T-helper 17 cell (primary cell): ENCODE data around the gene FBLN2. TPM values are rescaled to one million over a fixed set of nuclear protein-coding genes. Genes with fewer than 3 reads are reported as not detected.

Experiments
- ATAC-seq: fragments of 150-1000 bp; cut with Tn5 transposase; 2 replicates; pipeline ENCODE4 v1.10.0; 2021; ENCODE audit warnings: mild to moderate bottlenecking, moderate library complexity
- DNase-seq, 3 donors: peaks; one replicate each; pipeline versions ENCODE4 v3.0.0 to v3.0.0-alpha.2; 2020 to 2021
- H3K9me3 ChIP-seq: one replicate; pipeline ENCODE4 v1.7.0; 2013; ENCODE audit warnings: low read length, mild to moderate bottlenecking; ENCODE audit not compliant: control insufficient read depth, poor library complexity, severe bottlenecking
- H3K27ac Mint-ChIP-seq: one replicate; pipeline ENCODE4 v1.8.0; 2022; ENCODE audit warnings: mild to moderate bottlenecking, moderate library complexity, mixed read lengths
- H3K27me3 Mint-ChIP-seq: one replicate; pipeline ENCODE4 v1.8.0; 2022; ENCODE audit warnings: mixed read lengths
- H3K36me3 Mint-ChIP-seq: one replicate; pipeline ENCODE4 v1.8.0; 2022; ENCODE audit warnings: low read depth, mixed read lengths
- H3K4me1 Mint-ChIP-seq: one replicate; pipeline ENCODE4 v1.8.0; 2022; ENCODE audit warnings: mild to moderate bottlenecking, mixed read lengths
- H3K4me3 Mint-ChIP-seq: one replicate; pipeline ENCODE4 v1.8.0; 2022; ENCODE audit warnings: mild to moderate bottlenecking, moderate library complexity, mixed read lengths
- total RNA-seq, 4 donors: library from RNA in 2 of 4; stranded (reverse) in 2 of 4; gene quantifications; one replicate each; pipeline ENCODE4 v1.2.3 and lab custom pipeline; 2022 to 2026

The FBLN2 gene
- total RNA-seq, 2 donors from 2014 or later, result 1.5 TPM; not detected in 1

DNA sequence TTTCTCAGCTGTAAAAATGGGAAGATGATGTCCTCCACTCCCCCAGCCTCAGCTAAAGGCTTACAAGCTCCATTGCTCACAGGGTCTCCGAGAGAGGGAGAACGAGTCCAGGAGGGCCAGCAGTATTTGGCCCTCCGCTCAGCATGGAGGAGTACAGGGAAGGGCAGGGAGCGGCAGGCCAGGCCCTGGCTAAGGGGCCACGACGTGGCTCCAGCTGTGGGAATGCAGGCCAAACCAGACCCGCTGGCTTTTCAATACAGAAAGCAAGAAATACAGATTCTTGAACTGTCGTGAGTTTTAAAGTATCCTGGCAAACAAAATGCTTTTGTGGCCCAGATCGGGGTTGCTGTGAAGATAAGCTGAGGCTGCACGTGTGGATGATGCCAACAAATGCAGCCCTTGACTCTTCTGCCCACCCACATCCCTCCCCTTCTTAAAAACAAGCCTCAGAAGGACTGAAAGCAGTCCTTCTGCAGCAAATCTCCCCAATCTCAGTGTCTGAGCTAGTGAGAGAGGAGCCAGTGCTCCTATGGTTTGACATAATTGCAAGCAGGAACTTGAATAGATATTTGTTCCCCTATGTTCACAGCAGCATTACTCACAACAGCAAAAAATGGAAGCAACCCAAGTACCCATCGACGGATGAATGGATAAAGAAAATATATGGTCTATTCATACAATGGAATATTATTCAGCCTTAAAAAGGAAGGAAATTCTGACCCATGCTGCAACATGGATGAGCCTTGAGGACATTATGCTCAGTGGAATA is 18.5 kb upstream of the FBLN2 start:
- Mint-ChIP-seq H3K4me1 (peaks cover 4% of the 10 kb centered on the region), H3K4me3 (no peak overlapping the region), H3K36me3 (peaks cover 6% of the 10 kb centered on the region), H3K27me3 (peaks cover 41% of the 10 kb centered on the region), H3K27ac (no peak overlapping the region)
- ATAC-seq (no peak), DNase-seq (no peak)
- no peaks in the 10 kb centered on the region for H3K9me3 ChIP-seq

DNA sequence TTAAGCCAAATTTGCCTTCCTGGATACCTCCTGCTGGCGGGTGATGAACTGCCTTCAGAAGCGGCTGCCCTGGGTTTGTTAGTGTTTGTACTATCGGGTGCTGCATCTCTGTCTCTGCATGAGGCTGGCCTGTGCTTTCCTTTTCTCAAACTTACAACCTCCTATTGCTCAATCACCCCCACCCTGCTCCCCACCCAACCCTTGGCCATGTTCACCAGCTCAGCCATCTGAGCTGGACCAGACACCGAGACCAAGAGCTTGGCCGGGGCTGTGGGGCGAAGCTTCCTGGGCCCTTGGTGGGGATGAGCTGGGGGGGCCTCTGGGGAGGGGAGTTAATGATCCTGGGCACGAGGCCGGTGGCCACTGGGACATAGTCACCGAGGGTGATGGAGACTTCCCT is 16.8 kb upstream of the FBLN2 start:
- Mint-ChIP-seq H3K36me3 (peaks cover 6% of the 10 kb centered on the region), H3K27ac (no peak overlapping the region), H3K27me3 (peaks cover 44% of the 10 kb centered on the region), H3K4me1 (peaks cover 7% of the 10 kb centered on the region), H3K4me3 (no peak overlapping the region)
- no peaks in the 10 kb centered on the region for H3K9me3 ChIP-seq
- ATAC-seq (no peak), DNase-seq (no peak)

DNA sequence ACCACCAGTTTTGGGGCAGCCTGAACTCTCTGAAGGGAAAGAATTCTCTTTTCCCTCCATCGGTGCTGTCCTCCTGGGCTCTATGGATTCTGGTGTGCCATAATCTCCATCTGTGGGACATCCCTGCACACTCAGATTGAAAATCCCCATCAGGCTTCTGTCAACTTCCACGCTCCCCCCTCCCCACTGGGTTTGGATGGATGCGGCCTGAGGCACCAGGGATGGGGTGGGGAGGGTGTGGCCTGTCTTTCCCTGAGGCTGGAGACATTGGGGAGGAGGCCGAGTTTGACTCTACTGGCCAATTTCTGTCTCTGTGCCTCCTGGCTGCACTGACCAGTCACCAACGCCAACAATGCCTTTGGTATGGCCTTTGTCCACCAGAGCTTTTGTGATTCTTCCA is 16.3 kb upstream of the FBLN2 start:
- no peaks in the 10 kb centered on the region for H3K9me3 ChIP-seq
- Mint-ChIP-seq H3K36me3 (peaks cover 6% of the 10 kb centered on the region), H3K4me3 (no peak overlapping the region), H3K4me1 (peaks cover 7% of the 10 kb centered on the region), H3K27me3 (peaks cover 49% of the 10 kb centered on the region), H3K27ac (no peak overlapping the region)
- DNase-seq, result no peak
- ATAC-seq, result no peak

DNA sequence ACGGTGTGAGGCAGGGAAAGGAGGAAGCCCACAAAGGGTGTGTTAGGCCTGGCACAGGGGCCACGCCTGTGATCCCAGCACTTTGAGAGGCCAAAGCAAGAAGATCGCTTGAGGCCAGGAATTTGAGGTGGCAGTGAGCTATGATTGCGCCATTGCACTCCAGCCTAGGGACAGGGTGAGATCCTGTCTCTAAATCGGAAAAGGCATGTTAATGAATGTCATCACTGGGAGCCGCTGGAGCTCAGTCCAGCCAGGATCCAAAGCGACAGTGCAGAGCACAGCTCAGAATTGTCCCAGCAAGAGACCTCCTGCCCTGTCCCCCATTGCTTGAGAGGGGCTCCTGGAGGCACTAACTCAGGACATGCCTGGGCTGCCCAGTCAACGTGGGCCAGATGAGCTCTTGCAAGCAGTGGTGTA is 15.0 kb upstream of the FBLN2 start:
- Mint-ChIP-seq H3K27ac (no peak overlapping the region), H3K4me1 (peaks cover 7% of the 10 kb centered on the region), H3K36me3 (peaks cover 5% of the 10 kb centered on the region), H3K27me3 (peaks cover 47% of the 10 kb centered on the region), H3K4me3 (no peak overlapping the region)
- DNase-seq (no peak), ATAC-seq (no peak)
- H3K9me3 ChIP-seq, result no peaks in the 10 kb centered on the region

DNA sequence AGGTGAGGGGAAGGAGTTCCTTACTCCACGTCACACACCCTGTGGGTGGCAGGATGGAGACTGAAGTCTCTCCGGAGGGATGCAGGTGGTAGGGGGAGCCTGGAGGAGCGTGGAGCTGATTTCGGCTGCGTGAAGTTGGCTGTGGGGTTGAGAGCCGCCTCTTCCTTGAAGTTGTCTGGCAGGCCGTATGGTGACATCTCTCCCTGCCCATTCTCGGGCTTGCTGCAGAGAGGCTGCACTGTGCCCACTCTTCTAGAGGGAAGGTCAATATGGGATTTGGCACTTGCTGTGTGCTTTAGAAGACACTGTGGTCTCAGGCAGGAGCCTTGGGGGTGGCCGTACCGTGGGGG is 13.4 kb upstream of the FBLN2 start:
- no peak for ATAC-seq
- Mint-ChIP-seq H3K27ac (no peak overlapping the region), H3K36me3 (no peaks in the 10 kb centered on the region)

DNA sequence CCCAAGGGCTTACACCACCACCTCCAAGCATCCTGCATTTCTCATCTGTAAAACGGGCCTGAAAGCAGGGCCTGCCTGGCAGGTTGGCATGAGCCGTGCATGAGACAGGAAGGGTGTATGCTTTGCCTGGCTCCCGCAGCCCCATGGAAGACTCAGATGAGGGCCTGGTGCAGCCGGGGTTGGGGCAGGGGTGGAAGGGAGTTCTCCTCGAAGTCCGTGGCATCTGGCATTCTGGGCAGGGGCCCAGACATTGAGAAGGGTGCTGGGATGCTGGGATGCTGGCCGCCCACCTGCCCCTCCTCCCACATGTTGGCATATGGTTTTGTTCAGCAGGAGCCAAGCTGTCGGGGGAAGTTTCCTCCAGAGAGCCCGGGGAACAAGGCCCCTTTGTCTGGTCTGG is 13.0 kb upstream of the FBLN2 start:
- Mint-ChIP-seq H3K4me1 (peaks cover 4% of the 10 kb centered on the region), H3K27me3 (peaks cover 47% of the 10 kb centered on the region), H3K27ac (no peak overlapping the region), H3K36me3 (no peaks in the 10 kb centered on the region), H3K4me3 (no peak overlapping the region)
- no peak for ATAC-seq
- H3K9me3 ChIP-seq, result no peaks in the 10 kb centered on the region
- DNase-seq, result no peak

More for the DNA sequence above, 13.4 kb upstream of the FBLN2 start:
- H3K27me3 Mint-ChIP-seq, result peaks cover 47% of the 10 kb centered on the region
- no peaks in the 10 kb centered on the region for H3K9me3 ChIP-seq
- peaks cover 4% of the 10 kb centered on the region for H3K4me1 Mint-ChIP-seq
- H3K4me3 Mint-ChIP-seq, result no peak overlapping the region
- no peak for DNase-seq

DNA sequence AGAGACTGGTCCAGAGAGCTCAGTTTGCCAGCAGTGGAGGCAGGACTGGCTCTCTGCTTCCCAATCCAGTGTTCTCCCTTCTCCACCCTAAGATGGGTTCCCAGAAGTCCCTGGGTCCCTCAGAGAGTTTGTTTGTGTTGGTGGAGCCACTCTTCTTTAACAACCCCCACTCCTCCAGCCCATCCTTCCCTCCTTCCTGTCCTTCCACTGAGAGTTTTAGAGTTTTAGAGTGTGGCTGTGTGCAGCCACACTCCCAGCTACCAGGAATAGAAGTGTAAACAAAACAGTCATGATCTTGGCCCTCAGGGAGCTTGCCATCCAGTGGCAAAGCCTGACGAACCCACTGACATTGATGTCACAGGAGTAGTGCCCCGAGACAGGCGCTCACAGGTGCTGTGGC is 12.5 kb upstream of the FBLN2 start:
- Mint-ChIP-seq H3K27me3 (peaks cover 47% of the 10 kb centered on the region), H3K4me1 (peaks cover 4% of the 10 kb centered on the region), H3K27ac (no peak overlapping the region), H3K4me3 (no peak overlapping the region), H3K36me3 (no peaks in the 10 kb centered on the region)
- H3K9me3 ChIP-seq, result no peaks in the 10 kb centered on the region
- no peak for DNase-seq
- ATAC-seq, result no peak

DNA sequence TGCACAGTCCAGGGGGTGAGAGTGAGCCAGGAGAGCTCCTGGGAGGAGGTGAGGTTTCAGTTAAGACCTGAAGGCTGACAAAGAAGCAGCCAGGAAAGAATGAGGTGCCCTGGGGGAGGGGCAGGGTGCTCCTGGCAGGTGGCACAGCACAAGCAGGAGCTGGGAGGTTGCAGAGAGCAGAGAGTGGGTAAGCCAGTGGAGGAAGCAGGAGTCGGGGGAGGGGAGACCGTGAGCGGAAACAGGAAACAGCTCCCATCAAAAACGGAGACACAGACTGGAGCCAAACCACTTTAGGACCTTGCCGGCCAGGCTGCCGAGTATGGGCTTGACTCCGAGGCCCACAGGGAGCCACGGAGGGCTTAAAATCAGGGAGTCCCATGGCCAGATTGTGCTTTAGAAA is 12.1 kb upstream of the FBLN2 start:
- H3K9me3 ChIP-seq, result no peaks in the 10 kb centered on the region
- Mint-ChIP-seq H3K27me3 (peaks cover 47% of the 10 kb centered on the region), H3K4me1 (peaks cover 4% of the 10 kb centered on the region), H3K27ac (no peak overlapping the region), H3K4me3 (no peak overlapping the region), H3K36me3 (no peaks in the 10 kb centered on the region)
- no peak for ATAC-seq
- DNase-seq, result no peak

DNA sequence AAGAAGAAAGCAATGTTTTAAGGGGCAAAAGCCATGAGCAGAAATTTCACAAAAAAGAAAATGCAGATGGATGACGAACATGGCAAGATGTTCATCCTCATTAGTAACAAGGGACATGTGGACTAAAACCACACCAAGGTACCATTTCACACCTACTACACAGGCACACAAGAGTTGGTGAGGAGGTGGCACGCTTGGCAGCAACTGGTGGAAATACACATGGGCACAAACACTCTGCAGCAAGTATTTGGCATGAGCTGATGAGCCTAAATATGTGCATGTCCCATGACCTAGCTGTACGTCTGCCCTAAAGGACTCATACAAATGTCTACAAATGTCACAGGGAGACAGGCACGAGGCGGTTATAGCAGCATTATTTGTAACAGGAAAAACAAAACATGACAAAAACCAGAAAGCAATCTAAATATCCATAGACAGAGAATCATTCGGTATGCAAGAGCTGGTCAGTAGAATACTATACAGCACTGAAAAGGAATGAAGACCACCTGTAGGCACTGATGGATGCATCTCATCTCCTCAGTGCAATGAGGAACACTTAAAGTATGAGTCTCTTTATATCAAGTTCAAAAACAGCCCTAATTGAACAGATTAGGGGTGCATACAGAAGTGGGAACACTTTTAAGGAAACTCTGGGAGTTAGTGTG is 11.5 kb upstream of the FBLN2 start:
- Mint-ChIP-seq H3K4me3 (no peak overlapping the region), H3K4me1 (peaks cover 4% of the 10 kb centered on the region), H3K36me3 (no peaks in the 10 kb centered on the region), H3K27ac (no peak overlapping the region), H3K27me3 (peaks cover 47% of the 10 kb centered on the region)
- no peaks in the 10 kb centered on the region for H3K9me3 ChIP-seq
- ATAC-seq (no peak), DNase-seq (no peak)

DNA sequence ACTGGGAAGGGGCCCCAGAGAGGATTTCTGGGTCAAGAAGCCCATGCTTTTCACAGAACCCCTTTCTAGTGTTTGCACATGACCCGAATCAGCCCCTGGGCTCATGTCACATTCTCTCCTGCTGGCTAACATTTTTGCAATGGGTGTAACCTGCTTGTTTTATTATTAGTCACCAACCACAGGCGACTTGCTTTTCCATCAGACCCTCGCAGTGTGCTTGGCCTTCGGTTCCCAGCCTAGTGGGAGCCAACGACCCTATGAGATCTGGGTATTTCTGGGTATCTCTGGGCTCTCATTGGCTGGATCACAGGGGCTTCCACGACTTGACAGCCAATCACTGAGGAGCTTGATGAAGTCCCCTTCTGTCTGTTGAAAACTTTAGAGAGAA is 11.0 kb upstream of the FBLN2 start:
- Mint-ChIP-seq H3K4me1 (peaks cover 4% of the 10 kb centered on the region), H3K4me3 (no peak overlapping the region), H3K36me3 (no peaks in the 10 kb centered on the region), H3K27me3 (peaks cover 47% of the 10 kb centered on the region), H3K27ac (no peak overlapping the region)
- DNase-seq (no peak), ATAC-seq (no peak)
- H3K9me3 ChIP-seq, result no peaks in the 10 kb centered on the region

DNA sequence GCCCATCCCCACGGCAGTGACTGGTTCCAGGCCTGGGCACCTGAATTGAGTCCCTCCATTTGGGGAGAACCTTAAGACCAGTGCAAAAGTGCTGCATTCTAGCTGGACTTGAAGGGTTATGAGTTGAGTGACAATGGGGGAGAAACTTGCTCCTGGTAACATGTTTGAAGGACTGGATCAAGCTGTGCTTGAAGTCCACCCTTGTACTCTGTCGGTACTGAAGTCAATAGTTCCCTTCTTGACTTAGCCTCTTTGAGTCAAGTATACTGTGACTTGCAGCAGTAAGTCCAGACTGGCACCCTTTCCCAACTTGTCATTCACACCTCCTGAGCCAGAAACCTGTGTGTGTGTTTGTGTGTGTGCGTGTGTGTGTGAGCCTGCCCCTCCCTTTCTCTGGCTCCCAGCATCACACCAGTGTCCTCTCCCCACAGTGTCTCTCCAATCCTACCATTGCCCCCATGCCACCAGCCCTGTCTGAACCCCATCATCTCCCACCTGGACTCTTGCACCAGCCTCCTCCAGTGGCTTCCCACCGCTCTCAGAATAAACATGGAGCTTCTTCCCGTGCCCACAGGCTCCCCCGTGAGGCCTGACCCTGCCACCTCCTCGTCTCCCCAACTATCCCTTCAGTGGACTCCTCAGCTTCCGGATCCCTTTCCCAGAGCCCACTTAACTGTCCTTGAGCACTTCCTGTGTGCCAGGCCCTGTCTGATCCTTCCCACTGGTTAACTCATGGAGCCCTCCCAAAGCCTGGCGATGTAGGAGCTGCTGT is 10.2 kb upstream of the FBLN2 start:
- DNase-seq (no peak), ATAC-seq (no peak)
- Mint-ChIP-seq H3K27ac (no peak overlapping the region), H3K4me1 (peaks cover 4% of the 10 kb centered on the region), H3K36me3 (no peaks in the 10 kb centered on the region), H3K27me3 (peaks cover 41% of the 10 kb centered on the region), H3K4me3 (no peak overlapping the region)
- no peaks in the 10 kb centered on the region for H3K9me3 ChIP-seq

DNA sequence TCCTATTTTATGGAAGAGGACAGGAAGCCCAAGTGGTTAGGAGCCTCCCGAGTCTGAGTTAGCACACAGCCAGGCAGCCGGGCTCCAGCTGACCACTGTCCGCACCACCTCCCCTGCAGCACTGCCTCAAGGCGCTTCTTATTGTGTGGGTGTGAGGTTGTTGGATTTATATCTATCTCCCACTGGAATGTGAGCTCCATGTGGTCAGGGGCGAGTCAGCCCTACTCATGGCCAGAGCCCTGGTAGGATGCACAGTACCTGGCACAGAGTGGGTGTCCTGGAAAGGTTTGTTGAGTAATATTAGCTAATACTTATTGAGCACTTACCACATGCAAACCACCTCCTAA is 9.7 kb upstream of the FBLN2 start:
- no peaks in the 10 kb centered on the region for H3K36me3 Mint-ChIP-seq
- ATAC-seq, result no peak
- H3K4me1 Mint-ChIP-seq, result peaks cover 7% of the 10 kb centered on the region

DNA sequence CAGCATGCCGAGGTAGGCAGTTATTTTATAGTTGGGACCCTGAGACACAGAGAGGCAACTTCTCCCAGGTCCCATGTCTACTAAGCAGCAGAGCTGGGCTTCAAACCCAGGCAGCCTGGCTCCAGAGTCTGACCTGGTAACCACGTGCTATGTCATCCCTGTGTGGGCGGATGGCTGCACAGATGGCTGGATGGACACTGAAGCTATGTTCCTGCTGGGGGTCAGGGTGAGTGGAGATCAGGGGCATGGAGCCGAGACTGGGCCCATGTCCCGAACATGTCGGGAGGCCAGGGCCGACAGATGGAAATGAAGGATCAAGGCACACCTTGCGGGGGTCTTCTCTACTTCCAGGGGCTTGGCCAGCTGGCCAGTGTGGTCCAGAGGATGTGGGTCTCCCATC is 9.3 kb upstream of the FBLN2 start:
- DNase-seq (no peak), ATAC-seq (no peak)
- peaks cover 39% of the 10 kb centered on the region for H3K27me3 Mint-ChIP-seq
- H3K36me3 Mint-ChIP-seq, result no peaks in the 10 kb centered on the region
- H3K4me1 Mint-ChIP-seq, result peaks cover 11% of the 10 kb centered on the region
- H3K4me3 Mint-ChIP-seq, result no peak overlapping the region
- H3K9me3 ChIP-seq, result no peaks in the 10 kb centered on the region
- peak overlapping the region; percentile 41 for H3K27ac Mint-ChIP-seq

More for the DNA sequence above, 9.7 kb upstream of the FBLN2 start:
- Mint-ChIP-seq H3K27me3 (peaks cover 36% of the 10 kb centered on the region), H3K27ac (peak overlapping the region; percentile 41), H3K4me3 (no peak overlapping the region)
- H3K9me3 ChIP-seq, result no peaks in the 10 kb centered on the region
- no peak for DNase-seq
